Measurements from ENCODE around the gene EBPL. TPM values are rescaled to one million over a fixed set of nuclear protein-coding genes. Genes with fewer than 3 reads are reported as not detected.
A peak's percentile ranks its signal among the peaks of the same experiment; 100 is the strongest.

The EBPL gene
- total RNA-seq, 2 experiments from 2014 or later = 27.5 to 28.1 TPM

DNA sequence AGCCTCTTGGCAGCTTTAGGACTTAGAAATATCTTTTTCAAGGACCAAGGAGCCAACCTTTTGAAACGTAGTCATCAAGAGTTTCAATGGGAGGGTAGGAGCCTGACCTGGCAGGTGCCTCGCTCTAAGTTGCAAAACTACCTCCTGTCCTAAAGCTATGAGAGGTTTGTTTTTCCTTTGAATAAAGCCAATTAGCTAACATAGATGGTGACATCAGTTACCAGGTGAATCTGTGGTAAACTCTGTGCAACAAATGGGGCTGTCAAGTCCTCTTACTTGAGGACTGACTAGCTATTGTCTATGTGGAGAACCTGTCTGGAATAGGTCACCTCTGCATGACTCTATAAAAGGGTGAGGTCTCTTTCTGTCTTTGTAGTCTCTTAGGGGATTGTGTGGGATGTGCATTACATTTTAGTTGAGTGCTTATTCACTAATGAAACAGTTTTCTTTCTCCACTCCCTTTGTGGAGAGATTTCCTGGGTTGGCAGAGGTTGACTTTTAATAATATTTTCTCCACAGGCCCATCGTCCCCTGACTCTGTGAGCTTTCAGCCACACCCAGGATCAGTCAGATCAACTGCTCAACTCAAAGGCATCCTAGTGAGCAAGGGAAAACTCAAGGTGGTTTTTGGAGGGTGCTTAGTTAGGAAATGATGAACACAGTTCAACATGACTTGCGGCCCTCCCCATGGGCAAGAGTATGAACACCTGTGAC lies 53.1 kb downstream of the EBPL start:
- ChIA-PET CTCF (no interaction called here), POLR2A (no interaction called here)
- H3K27me3 Mint-ChIP-seq = no peaks in the 10 kb centered on the region
- no peak for DNase-seq
- H3K9me3 Mint-ChIP-seq = no peaks in the 10 kb centered on the region
- no peak overlapping the region for H3K4me3 Mint-ChIP-seq
- no peak overlapping the region for H3K27ac Mint-ChIP-seq
- peaks cover 8% of the 10 kb centered on the region for H3K4me1 Mint-ChIP-seq
- no peaks in the 10 kb centered on the region for H3K36me3 Mint-ChIP-seq (ENCODE audit: low read depth)

DNA sequence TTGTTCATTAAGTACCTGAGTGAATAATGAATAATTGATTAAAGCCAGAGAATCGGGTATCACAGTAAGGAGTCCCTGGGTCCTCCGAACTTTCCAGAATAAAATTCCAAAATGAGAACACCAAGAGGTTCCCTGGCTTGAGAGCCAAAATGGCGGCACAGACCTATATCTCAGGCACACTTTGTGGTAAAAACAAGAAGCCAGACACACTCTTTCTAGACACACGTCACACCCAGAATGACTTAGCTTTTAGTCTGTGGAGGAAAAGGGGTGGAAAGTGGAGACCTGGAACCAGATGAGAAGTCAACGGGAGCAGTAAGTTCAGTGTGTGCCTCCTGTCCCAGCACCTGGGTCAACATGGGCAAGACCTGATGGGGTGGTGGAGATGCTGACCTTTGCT lies 54.6 kb downstream of the EBPL start:
- Mint-ChIP-seq H3K36me3 (ENCODE audit: low read depth) (no peaks in the 10 kb centered on the region), H3K27ac (no peak overlapping the region), H3K27me3 (no peaks in the 10 kb centered on the region), H3K9me3 (no peaks in the 10 kb centered on the region), H3K4me3 (no peak overlapping the region), H3K4me1 (peaks cover 4% of the 10 kb centered on the region)
- no peak for DNase-seq
- CTCF ChIA-PET = no interaction called here
- POLR2A ChIA-PET = no interaction called here

DNA sequence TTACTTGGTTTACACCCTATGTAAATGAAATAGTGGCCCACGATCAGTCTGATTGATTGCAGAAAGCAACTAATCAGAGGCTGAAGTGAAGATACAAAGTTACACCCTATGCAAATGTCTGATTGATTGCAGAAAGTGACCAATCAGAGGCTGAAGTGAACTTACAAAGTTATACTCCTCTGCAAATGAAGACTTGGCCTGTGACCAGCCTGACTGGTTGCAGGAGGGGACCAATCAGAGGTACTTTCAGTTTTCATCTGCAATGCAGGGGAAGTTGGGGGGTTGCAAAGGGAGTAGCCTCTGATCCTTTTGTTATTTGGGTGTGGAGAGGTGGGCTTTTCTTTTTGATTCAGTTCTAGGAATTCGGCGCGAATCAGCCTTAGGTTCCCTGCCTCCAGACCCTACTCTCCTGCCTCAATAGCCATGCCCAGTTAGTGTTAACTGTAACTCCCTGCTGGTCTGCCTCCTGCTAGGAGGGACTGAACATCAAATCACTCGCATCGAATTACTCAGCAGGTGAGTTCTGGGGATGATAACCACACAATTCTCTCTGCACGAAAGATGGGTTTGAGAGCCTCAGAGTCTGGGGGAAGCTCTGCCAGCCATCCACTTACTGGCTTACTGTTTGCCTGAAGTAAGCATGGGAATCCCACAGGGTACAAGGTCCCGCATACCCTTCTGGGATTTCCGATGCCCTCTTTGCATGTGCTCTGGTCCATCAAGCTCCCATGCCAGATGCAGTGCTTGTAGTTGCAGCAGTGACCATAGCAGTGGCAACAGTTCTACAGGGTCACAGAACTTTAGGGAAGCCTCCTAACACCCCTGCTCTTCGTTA lies 55.5 kb downstream of the EBPL start:
- peaks cover 4% of the 10 kb centered on the region for H3K4me1 Mint-ChIP-seq
- H3K36me3 Mint-ChIP-seq (ENCODE audit: low read depth) = no peaks in the 10 kb centered on the region
- H3K4me3 Mint-ChIP-seq = peak overlapping the region; percentile 52
- H3K27ac Mint-ChIP-seq = no peak overlapping the region
- no peaks in the 10 kb centered on the region for H3K9me3 Mint-ChIP-seq
- peak; percentile 24 for DNase-seq
- CTCF ChIA-PET = no interaction called here
- POLR2A ChIA-PET = no interaction called here
- H3K27me3 Mint-ChIP-seq = no peaks in the 10 kb centered on the region

DNA sequence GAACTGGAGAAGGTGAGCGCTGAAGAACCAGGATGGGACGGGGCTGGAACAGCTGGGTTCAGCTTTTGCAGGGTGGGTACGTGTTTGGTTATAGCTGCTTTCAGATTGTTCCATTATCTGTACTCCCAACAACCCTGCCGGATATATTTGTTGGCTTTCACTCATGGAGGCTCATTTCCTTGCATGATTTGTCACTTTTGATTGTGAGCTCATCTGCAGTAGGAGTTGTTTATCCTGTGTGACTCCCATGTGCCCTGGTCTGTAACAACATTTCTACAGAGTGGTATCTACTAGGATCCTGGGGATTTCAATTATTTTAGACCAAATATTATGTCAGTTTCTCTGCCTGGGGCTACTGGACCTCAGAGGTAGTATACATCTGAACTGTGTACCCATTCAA lies 57.6 kb downstream of the EBPL start:
- Mint-ChIP-seq H3K27ac (no peak overlapping the region), H3K27me3 (no peaks in the 10 kb centered on the region), H3K9me3 (no peaks in the 10 kb centered on the region), H3K4me3 (no peak overlapping the region), H3K36me3 (ENCODE audit: low read depth) (no peaks in the 10 kb centered on the region), H3K4me1 (peaks cover 11% of the 10 kb centered on the region)
- DNase-seq = no peak
- ChIA-PET POLR2A (no interaction called here), CTCF (no interaction called here)

DNA sequence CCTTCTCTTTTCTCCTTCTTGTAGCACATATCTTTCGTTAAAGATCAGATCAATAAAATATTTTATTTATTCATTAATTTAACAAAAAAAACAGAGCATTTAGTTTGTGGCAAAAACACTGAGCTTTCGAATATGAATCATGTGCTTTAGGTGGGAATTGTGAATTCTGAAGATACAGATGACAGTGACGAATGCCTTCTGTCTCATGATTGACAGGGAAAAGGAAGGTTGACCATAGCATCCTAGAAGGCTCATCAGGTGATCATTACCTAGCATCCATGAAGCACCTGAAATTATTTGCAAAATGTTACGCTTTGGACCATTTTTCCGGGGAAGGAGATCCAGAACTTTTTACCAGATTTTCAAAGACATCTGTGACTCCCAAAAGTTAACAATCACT lies 59.1 kb downstream of the EBPL start:
- H3K27ac Mint-ChIP-seq = no peak overlapping the region
- H3K9me3 Mint-ChIP-seq = no peaks in the 10 kb centered on the region
- peaks cover 21% of the 10 kb centered on the region for H3K4me1 Mint-ChIP-seq
- no peak for DNase-seq
- H3K4me3 Mint-ChIP-seq = no peak overlapping the region
- ChIA-PET POLR2A (no interaction called here), CTCF (no interaction called here)
- no peaks in the 10 kb centered on the region for H3K27me3 Mint-ChIP-seq
- H3K36me3 Mint-ChIP-seq (ENCODE audit: low read depth) = no peaks in the 10 kb centered on the region

DNA sequence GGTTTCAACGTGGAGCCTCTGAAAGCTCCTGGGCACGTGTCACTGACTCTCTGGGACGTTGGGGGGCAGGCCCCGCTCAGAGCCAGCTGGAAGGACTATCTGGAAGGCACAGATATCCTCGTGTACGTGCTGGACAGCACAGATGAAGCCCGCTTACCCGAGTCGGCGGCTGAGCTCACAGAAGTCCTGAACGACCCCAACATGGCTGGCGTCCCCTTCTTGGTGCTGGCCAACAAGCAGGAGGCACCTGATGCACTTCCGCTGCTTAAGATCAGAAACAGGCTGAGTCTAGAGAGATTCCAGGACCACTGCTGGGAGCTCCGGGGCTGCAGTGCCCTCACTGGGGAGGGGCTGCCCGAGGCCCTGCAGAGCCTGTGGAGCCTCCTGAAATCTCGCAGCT lies 60.7 kb downstream of the EBPL start:
- H3K9me3 Mint-ChIP-seq = no peaks in the 10 kb centered on the region
- ChIA-PET POLR2A (interaction anchor here (1.2 kb wide), 1 partner anchor 383 kb away, joined by 4 read pairs; the partner anchor contains the start of gene CDADC1), CTCF (no interaction called here)
- no peaks in the 10 kb centered on the region for H3K27me3 Mint-ChIP-seq
- no peak overlapping the region for H3K4me3 Mint-ChIP-seq
- H3K4me1 Mint-ChIP-seq = peaks cover 21% of the 10 kb centered on the region
- H3K27ac Mint-ChIP-seq = no peak overlapping the region
- H3K36me3 Mint-ChIP-seq (ENCODE audit: low read depth) = no peaks in the 10 kb centered on the region
- DNase-seq = no peak

- Mint-ChIP-seq H3K9me3 (no peaks in the 10 kb centered on the region), H3K36me3 (ENCODE audit: low read depth) (no peaks in the 10 kb centered on the region), H3K4me1 (peaks cover 18% of the 10 kb centered on the region), H3K4me3 (no peak overlapping the region), H3K27me3 (no peaks in the 10 kb centered on the region), H3K27ac (no peak overlapping the region)
- no peak for DNase-seq
- CTCF ChIA-PET = interaction anchor here (1.3 kb wide), 1 partner anchor 163 kb away, joined by 5 read pairs; no protein-coding TSS in a partner anchor
- POLR2A ChIA-PET = interaction anchor here (0.9 to 2.6 kb wide), 2 partner anchors 11 to 62 kb away, joined by 3 to 5 read pairs; partner anchors contain the start of gene EBPL
These were observed 61.3 kb downstream of the EBPL start for GRCh38 chr13:49629947-49630346.

DNA sequence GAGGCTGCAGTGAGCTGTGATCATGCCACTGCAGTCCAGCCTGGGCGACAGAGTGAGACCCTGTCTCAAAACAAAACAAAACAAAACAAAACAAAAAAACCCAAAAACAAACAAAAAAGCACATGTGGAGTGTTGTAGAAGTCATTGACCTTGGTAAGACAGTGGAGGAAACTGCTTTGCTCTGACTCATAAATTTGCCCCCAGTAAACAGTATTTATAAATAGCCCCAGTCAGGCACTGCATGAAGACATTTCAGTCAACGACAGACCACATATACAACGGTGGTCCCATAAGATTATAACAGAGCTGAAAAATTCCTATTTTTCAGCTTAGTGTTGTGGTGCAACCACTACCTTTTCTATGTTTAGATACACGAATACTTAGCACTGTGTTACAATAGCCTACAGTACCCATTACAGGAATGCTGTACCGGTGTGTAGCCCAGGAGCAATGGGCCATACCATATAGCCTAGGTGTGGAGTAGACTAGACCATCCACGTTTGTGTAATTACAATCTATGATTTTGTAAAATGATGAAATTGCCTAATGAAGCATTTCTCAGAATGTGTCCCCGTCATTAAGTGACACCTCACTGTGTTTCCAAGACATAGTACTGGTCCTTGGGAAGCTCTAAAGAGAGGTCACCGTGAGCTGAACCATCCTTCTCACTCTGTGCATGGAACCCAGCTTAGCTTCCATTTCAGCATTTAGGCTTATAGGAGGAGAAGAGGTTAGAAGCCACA lies 61.9 kb downstream of the EBPL start:
- CTCF ChIA-PET = interaction anchor here (1.3 kb wide), 1 partner anchor 164 kb away, joined by 5 read pairs; no protein-coding TSS in a partner anchor
- no peaks in the 10 kb centered on the region for H3K27me3 Mint-ChIP-seq

DNA sequence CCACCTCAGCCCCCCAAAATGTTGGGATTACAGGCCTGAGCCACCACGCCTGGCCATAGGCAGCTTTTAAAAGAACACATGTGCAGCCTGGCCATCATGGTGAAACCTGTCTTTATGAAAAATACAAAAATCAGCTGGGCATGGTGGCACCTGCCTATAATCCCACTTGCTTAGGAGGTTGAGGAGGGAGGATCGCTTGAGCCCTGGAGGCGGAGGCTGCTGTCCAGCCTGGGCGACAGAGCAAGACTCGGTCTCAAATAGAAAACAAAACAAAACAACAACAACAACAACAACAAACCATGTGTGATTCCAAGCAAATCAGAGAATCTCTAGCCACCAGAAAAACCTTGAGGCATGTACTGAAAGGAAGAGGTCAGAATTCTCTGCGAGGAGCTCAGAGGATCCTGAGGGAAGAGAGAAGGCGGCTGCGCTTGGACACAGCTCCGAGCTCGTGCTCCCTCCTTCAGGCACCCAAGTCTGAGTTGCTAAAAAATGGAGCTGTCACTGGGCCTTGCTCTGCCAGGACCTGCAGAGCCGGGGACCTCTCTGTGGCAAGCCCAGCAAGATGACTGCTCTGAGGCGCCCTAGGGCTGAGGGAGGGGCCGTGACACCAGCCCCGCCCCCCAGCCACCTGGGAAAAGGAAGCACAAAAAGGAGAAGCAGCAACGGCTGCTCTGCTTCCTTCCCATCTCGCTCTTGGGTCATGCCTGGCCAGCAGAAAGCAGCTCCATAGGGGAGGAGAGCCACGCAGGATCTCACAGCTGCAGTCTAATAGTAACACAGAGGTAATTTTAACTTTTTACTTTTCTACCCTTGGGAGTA lies 63.2 kb downstream of the EBPL start, which contains the start of gene ARL11:
TSS of gene ARL11 (plus strand) at position 677 of the 822 bp plus-strand sequence. CDS start 1,941 bp downstream, outside the sequence.
- Mint-ChIP-seq H3K36me3 (ENCODE audit: low read depth) (no peaks in the 10 kb centered on the region), H3K9me3 (no peaks in the 10 kb centered on the region), H3K4me3 (peak within 1 kb of the TSS; percentile 73), H3K27me3 (no peaks in the 10 kb centered on the region), H3K4me1 (peaks cover 17% of the 10 kb centered on the region), H3K27ac (peak within 1 kb of the TSS; percentile 24)
- ChIA-PET POLR2A (interaction anchor here (0.9 to 2.6 kb wide), 4 partner anchors 9 to 165 kb away, joined by 3 to 5 read pairs (median 4); partner anchors contain the start of genes EBPL and KPNA3), CTCF (no interaction called here)
- DNase-seq = peak; percentile 57

More for the DNA sequence above, 61.9 kb downstream of the EBPL start:
- Mint-ChIP-seq H3K4me3 (peak overlapping the region; percentile 44), H3K36me3 (ENCODE audit: low read depth) (no peaks in the 10 kb centered on the region), H3K4me1 (peaks cover 17% of the 10 kb centered on the region), H3K9me3 (no peaks in the 10 kb centered on the region), H3K27ac (no peak overlapping the region)
- no peak for DNase-seq
- POLR2A ChIA-PET = interaction anchor here (0.9 to 2.6 kb wide), 4 partner anchors 10 to 162 kb away, joined by 3 to 5 read pairs (median 3); partner anchors contain the start of gene EBPL

GRCh38 chr13:49625392-49626079 lies 65.8 kb downstream of the EBPL start:
- no peak overlapping the region for H3K27ac Mint-ChIP-seq
- H3K4me1 Mint-ChIP-seq = peaks cover 17% of the 10 kb centered on the region
- no peak overlapping the region for H3K4me3 Mint-ChIP-seq
- no peaks in the 10 kb centered on the region for H3K36me3 Mint-ChIP-seq (ENCODE audit: low read depth)
- ChIA-PET CTCF (no interaction called here), POLR2A (no interaction called here)
- H3K27me3 Mint-ChIP-seq = no peaks in the 10 kb centered on the region
- DNase-seq = no peak
- H3K9me3 Mint-ChIP-seq = no peaks in the 10 kb centered on the region

DNA sequence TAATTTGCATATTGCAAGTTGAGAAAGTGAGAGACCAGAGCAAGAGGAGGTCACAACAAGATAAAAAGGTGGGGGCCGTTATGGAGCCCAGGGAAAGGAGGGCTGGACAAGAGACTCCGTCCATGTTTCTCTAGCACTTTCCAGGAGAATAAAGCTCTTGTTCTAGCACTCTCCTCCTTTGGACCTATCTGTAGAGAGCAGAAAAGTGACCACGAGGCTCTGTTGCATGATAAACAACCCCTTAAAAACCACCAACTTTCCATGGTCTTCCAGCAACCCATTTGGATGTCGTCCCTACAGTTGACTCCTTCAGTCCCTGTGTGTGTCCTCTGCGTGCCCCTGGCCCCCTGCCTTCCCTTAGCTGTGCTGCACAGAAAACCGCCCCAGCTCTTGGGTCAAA lies 67.1 kb downstream of the EBPL start:
- Mint-ChIP-seq H3K9me3 (no peaks in the 10 kb centered on the region), H3K27me3 (no peaks in the 10 kb centered on the region), H3K36me3 (ENCODE audit: low read depth) (no peaks in the 10 kb centered on the region), H3K4me1 (peaks cover 10% of the 10 kb centered on the region), H3K4me3 (no peak overlapping the region), H3K27ac (no peak overlapping the region)
- DNase-seq = no peak
- POLR2A ChIA-PET = no interaction called here
- CTCF ChIA-PET = no interaction called here

All from activated CD4-positive, alpha-beta memory T cell treated with anti-CD3 and anti-CD28 coated beads, Interleukin-2, amount 10 ng/mL, durations not matched to agents 7 days and 5 days (primary cell).